Neuron (in vitro differentiated cells): ENCODE data around the gene RNF14.

Experiments used
- H2AFZ ChIP-seq: one replicate; pipeline ENCODE4 v1.6.1; 2013; ENCODE audit warnings: low read depth, mild to moderate bottlenecking, inconsistent platforms, low read length, moderate library complexity
- H3K27me3 ChIP-seq: one replicate; pipeline ENCODE4 v1.6.1; 2013; ENCODE audit warnings: low read length; ENCODE audit not compliant: insufficient read depth
- H3K36me3 ChIP-seq: one replicate; pipeline ENCODE4 v1.6.1; 2013; ENCODE audit warnings: low read length; ENCODE audit not compliant: insufficient read depth
- H3K4me1 ChIP-seq: one replicate; pipeline ENCODE4 v1.6.1; 2013; ENCODE audit warnings: low read length; ENCODE audit not compliant: insufficient read depth
- H3K4me3 ChIP-seq: 2 replicates; pipeline ENCODE4 v1.5.1; 2013; ENCODE audit warnings: mild to moderate bottlenecking, low read length, moderate library complexity
- H3K9me3 ChIP-seq: one replicate; pipeline ENCODE4 v1.6.1; 2013; ENCODE audit warnings: low read length

The RNF14 gene

DNA sequence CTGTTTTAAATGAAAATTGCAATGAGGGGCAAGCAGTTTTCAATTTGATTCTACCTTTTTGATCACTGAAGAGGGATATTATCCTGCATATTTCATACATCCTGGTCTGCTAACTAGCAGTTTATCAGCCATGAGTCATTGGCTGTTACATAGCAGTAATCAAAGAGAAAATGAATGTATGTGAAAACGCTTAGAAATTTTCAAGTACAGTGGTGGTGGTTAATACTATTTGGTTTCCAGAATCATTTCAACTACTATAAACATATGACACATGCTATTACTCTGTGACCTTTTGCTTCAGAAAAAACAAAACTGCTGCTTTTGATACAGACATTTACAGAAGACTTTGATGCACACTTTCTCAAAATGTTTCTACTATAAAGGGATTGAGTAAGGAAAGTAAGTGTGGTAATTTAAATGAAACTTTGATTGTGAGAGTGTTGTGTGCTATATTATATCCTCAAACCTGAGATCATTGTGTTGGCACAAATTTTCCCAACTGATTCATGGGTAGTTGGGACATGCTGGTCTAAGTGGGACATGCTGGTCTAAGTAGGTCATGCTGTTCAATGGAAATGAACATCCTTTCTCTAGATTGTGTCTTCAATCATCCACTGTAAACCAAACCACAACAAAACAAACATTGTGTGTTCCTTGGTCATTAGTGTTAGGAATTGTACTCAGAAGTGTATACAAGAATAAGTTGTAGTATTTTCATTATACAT lies 5.1 kb downstream of the RNF14 start:
- peaks cover 49% of the 10 kb centered on the region for H3K36me3 ChIP-seq
- H3K4me3 ChIP-seq: no peak overlapping the region
- H3K27me3 ChIP-seq: no peaks in the 10 kb centered on the region
- peaks cover 9% of the 10 kb centered on the region for H3K4me1 ChIP-seq
- H2AFZ ChIP-seq: no peak overlapping the region
- H3K9me3 ChIP-seq: no peaks in the 10 kb centered on the region

DNA sequence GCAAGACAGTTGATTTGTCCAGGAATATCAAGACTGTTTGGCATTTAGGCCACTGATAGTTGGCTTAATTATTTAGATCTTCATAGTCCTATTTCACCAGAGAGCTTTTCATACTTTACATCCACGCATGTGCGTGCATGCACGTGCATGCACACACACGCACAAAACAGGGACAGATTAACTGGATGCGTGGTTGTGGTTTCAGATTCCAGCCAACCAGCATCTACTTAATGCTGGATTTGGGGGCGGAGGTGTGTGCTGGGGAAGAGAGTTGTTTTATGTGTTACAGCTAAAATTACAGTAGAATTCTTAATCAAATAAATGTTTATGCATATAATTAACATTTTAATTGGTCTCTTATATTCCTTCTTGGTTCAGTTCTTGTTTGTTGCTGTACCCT lies 7.3 kb downstream of the RNF14 start:
- Histone ChIP-seq H3K27me3 (no peaks in the 10 kb centered on the region), H2AFZ (no peak overlapping the region), H3K4me1 (no peaks in the 10 kb centered on the region), H3K9me3 (no peaks in the 10 kb centered on the region), H3K36me3 (peaks cover 65% of the 10 kb centered on the region), H3K4me3 (no peak overlapping the region)

DNA sequence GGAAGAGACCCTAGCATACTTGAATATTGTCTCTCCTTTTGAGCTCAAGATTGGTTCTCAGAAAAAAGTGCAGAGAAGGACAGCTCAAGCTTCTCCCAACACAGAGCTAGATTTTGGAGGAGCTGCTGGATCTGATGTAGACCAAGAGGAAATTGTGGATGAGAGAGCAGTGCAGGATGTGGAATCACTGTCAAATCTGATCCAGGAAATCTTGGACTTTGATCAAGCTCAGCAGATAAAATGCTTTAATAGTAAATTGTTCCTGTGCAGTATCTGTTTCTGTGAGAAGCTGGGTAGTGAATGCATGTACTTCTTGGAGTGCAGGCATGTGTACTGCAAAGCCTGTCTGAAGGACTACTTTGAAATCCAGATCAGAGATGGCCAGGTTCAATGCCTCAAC lies 9.5 kb downstream of the RNF14 start:
- Histone ChIP-seq H3K9me3 (no peaks in the 10 kb centered on the region), H3K36me3 (peaks cover 72% of the 10 kb centered on the region), H3K27me3 (no peaks in the 10 kb centered on the region), H3K4me1 (no peaks in the 10 kb centered on the region), H3K4me3 (no peak overlapping the region), H2AFZ (no peak overlapping the region)

DNA sequence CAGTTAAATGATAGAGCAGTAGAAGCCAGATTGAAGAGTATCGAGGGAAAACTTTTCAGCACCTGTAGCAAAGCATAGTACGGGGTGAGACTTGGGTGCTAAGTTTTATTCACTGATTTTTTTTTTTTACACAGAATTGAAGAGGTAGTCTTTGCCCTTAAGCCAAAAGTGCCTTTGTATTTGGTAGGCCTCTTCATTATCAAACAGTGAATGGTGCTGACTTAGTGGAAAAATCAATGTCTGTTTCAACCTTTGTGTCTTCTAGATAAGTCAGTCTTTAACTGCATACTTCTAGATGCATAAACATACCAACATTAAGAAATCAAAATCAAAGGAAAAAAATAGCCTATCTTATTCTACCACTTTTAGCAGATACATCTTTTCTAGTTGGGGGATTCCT lies 13.7 kb downstream of the RNF14 start:
- no peaks in the 10 kb centered on the region for H3K9me3 ChIP-seq
- H3K36me3 ChIP-seq: peaks cover 80% of the 10 kb centered on the region
- no peak overlapping the region for H3K4me3 ChIP-seq
- no peaks in the 10 kb centered on the region for H3K27me3 ChIP-seq
- H2AFZ ChIP-seq: no peak overlapping the region
- H3K4me1 ChIP-seq: no peaks in the 10 kb centered on the region

DNA sequence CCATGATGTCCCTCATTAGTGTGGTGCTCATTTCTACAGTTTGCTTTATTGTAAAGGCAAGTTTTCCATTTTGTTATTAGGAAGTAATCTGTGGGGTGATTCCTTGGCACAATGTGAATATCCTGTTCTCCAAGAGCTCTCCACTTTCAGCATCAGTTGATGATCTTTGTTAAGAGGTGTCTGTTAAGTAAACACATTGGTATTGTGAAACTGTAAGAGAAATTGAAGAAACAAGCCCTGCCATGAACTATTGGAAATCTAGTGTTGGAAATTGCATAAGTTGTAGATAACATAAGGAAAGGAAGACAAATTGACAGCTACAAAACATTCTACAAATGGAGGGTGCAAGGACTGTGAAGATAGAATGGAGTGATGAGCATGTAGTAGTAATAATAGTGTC lies 17.2 kb downstream of the RNF14 start:
- Histone ChIP-seq H3K4me3 (no peak overlapping the region), H3K9me3 (no peaks in the 10 kb centered on the region), H3K36me3 (peaks cover 67% of the 10 kb centered on the region), H3K27me3 (no peaks in the 10 kb centered on the region), H3K4me1 (no peaks in the 10 kb centered on the region), H2AFZ (no peak overlapping the region)

DNA sequence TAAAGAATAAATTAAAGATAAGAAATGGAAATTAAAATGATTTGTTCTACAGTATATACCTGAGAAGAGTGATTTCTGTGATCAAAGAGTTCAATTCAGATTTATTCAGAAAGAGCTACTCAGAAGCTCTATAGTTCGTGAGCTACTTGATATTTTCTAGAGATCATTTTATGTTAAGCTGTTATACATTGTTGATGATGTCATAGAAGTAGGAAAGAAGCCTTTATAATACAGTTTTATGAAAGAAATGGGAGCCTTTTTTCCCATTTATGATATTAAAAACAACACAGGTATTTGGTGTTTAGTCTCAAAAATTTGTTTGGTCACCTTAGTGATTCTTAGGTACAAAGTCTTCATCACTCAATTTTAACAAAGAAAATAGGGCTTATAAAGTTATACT lies 20.8 kb downstream of the RNF14 start:
- Histone ChIP-seq H3K4me3 (no peak overlapping the region), H3K9me3 (no peaks in the 10 kb centered on the region), H3K36me3 (peaks cover 57% of the 10 kb centered on the region), H2AFZ (no peak overlapping the region), H3K4me1 (no peaks in the 10 kb centered on the region), H3K27me3 (no peaks in the 10 kb centered on the region)

DNA sequence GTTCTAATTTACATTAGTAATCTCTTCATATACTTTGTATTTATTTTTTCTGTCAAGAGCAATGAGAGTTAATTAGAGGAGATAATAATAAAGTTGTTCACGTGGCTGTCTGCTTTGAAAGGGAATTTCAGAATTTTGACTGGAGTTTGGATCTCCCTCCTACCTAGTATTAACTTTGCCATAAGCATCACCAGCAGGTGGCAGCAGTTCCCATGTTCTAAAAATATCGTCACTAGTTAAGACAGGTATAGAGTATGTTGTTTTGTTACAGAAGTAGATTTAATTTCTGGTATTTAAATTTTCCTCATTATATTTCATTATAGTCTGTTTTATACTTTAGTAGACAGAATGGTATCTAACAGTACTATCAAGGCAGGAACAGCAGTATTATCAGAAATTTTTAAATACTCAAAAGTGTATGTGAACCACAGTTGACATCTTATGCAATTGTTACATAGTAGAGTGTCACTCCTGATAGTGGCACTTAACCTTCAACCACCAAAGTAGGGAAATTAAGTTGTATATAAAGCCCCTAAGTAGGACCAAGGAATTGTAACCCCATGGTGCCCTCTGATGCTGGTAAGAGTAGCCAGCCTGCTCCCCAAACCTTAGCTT lies 23.6 kb downstream of the RNF14 start:
- H2AFZ ChIP-seq: no peak overlapping the region
- H3K4me3 ChIP-seq: no peak overlapping the region
- H3K9me3 ChIP-seq: no peaks in the 10 kb centered on the region
- H3K36me3 ChIP-seq: peaks cover 36% of the 10 kb centered on the region
- H3K27me3 ChIP-seq: no peaks in the 10 kb centered on the region
- no peaks in the 10 kb centered on the region for H3K4me1 ChIP-seq

DNA sequence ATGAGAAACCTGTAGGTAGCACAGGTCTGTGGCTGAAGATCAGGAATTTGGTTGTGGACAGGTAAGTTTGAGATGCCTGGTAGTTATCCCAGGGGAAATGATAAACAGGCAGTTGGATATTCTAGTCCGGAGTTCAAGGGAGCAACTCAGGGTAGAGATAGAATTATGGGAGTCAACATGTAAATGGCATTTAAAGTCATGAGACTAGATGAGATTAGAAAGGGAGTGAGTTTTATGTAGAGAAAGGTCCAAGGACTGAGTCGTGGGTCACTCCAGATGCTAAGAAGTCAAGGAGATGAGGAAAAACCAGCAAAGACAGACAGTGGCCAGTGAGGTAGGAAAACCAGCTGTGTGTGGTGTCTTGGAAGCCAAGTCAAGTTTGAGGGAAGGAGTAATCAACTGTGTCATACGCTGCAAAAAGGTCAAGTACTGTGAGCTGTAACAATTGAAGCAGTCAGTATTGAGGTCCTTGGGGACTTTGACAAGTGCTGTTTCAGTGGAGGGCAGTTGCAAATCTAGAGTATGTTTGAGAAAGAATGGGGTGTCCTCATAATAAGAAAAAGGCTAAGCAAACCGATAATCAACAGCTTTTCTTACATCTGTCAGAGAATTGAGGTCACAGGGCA lies 25.7 kb downstream of the RNF14 start:
- no peaks in the 10 kb centered on the region for H3K4me1 ChIP-seq
- no peak overlapping the region for H2AFZ ChIP-seq
- H3K27me3 ChIP-seq: no peaks in the 10 kb centered on the region
- no peaks in the 10 kb centered on the region for H3K9me3 ChIP-seq
- peaks cover 29% of the 10 kb centered on the region for H3K36me3 ChIP-seq
- no peak overlapping the region for H3K4me3 ChIP-seq

DNA sequence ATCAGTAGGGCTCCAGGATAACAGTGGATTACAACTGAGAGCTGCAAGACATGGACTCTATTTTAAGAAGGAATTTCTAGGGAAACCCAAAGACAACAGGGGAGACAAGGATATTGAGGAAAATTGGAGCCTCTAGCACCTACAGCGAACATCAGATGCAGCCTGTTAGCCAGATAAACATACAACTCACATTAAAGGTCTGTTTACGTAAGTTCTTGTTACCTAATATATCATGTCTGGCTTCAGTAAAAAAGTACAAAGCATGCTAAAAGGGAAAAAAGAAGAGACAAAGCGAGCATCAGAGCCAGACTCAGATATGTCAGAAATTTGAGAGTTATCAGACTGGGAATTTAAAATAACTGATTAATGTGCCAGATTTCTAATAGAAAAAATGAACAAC lies 26.8 kb downstream of the RNF14 start:
- no peaks in the 10 kb centered on the region for H3K4me1 ChIP-seq
- no peak overlapping the region for H3K4me3 ChIP-seq
- H3K27me3 ChIP-seq: no peaks in the 10 kb centered on the region
- H3K9me3 ChIP-seq: no peaks in the 10 kb centered on the region
- no peak overlapping the region for H2AFZ ChIP-seq
- peaks cover 22% of the 10 kb centered on the region for H3K36me3 ChIP-seq

DNA sequence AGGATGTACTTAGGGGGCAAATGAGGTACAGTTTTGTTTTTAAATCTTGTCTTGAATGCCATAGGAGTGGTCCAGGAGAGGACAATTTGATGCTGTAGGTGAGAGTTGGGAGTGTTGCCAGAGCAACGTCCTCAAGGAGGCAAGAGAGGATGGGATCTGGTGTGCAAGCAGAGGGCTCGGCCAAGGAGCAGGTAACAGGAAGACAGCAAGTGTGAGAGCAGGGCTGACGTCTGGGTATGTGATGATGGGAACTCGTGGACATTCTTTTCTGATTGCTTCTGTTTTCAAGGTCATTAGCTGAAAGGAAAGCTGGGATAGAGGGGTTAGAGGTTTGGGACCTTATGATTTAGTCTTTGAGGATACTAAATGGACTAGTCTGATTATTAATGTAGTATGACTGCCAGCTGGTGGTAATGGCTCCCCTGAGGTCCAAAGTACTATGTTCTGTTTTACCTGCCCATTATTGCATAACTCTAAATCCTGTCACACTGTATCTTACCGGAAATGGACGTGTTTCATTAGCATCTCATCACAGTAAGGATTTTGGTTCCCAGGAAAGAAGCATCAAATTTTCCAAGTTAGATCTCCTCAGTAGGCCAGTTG lies 28.6 kb downstream of the RNF14 start:
- Histone ChIP-seq H3K9me3 (no peaks in the 10 kb centered on the region), H3K4me1 (no peaks in the 10 kb centered on the region), H2AFZ (no peak overlapping the region), H3K36me3 (peaks cover 19% of the 10 kb centered on the region), H3K4me3 (no peak overlapping the region), H3K27me3 (no peaks in the 10 kb centered on the region)

DNA sequence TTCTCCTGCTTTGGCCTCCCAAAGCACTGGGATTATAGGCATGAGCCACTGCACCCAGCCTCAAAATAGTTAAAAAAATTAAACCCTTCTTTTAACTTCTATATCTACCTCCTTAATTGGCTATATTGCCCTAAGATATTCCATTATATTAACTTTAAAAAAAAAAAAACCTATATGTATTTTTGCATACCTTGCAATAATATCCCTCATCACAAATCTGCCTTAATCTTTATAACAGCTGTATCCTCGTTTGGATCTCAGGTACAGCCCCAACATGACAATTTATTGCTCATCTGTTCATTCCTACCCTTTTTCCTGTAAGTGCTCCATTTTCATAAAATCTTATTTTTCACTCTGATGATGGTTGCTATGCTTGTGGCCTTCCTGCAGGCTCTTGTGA lies 31.3 kb downstream of the RNF14 start:
- peaks cover 9% of the 10 kb centered on the region for H3K36me3 ChIP-seq
- H3K9me3 ChIP-seq: no peaks in the 10 kb centered on the region
- H3K4me1 ChIP-seq: no peaks in the 10 kb centered on the region
- H3K4me3 ChIP-seq: no peak overlapping the region
- H3K27me3 ChIP-seq: no peaks in the 10 kb centered on the region
- H2AFZ ChIP-seq: no peak overlapping the region

DNA sequence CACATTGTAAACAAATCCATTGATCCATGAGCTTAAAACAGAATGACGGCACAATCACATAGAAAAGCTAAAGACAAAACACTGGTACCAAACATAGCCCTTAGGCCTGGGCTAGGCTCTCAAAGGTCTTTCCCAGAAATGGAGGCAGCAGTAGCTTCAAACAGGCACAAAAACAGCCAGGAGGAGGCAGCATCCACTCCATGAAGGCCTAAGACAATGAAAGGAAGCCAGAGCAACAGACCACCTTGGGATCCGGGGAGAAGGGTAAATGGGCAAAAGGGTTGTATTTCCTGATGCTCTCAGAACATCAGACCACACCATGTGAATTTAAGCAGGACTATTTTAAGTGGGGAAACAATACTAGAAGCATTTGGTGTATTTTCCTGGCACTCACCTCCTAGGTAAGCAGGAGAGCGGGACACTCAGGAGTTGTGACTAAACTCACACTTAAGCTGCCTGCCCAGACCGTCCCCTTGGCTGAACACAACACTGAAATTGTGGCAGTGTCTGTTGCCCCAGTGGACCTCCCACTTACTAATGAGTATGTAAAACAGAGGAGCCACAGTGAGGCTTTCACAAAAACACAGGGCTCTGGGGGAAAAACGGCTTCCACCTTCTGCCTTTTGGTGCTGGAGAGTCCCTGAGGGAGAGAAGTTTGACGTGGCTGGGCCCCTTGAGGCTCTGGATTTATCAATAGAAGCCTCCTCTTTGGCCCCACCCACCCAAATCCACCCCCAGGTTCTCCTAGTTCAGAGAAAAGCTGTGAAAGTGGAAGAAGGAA lies 32.0 kb downstream of the RNF14 start:
- Histone ChIP-seq H3K27me3 (no peaks in the 10 kb centered on the region), H2AFZ (no peak overlapping the region), H3K36me3 (peaks cover 9% of the 10 kb centered on the region), H3K4me3 (no peak overlapping the region), H3K4me1 (no peaks in the 10 kb centered on the region), H3K9me3 (no peaks in the 10 kb centered on the region)
